Panc1 (cell line): ENCODE data around the gene NXPH2. TPM values are rescaled to one million over a fixed set of nuclear protein-coding genes. Genes with fewer than 3 reads are reported as not detected.

Experiments
- ATAC-seq: fragments of 200-7000 bp; cut with Tn5 transposase; 2 replicates; pipeline ENCODE4 v1.9.1; 2020; ENCODE audit warnings: mild to moderate bottlenecking, moderate library complexity
- BruUV-seq: library from RNA; stranded (reverse); fragments of 400-500 nt; replicated peaks from 2 replicates; lab custom pipeline; 2021; lab: Mats Ljungman, UMichigan
- CTCF ChIA-PET: fragments of 300-600 bp; sonication (Branson Sonifier 250); formaldehyde crosslinking; loops from one replicate; lab custom pipeline; 2022; ENCODE audit warnings: antibody characterized with exemption; lab: Charles Lee
- POLR2A ChIA-PET: fragments of 300-600 bp; sonication (Branson Sonifier 250); formaldehyde crosslinking; loops from one replicate; lab custom pipeline; 2022; ENCODE audit warnings: antibody characterized with exemption; lab: Charles Lee
- DNase-seq: peaks from one replicate; pipeline ENCODE4 v3.0.0-alpha.2; 2010; ENCODE audit warnings: low read depth, low spot score
- H3K27ac ChIP-seq: 2 replicates; pipeline ENCODE4 v1.5.1; 2011; ENCODE audit warnings: mild to moderate bottlenecking, low read length, inconsistent platforms
- H3K27me3 ChIP-seq: fragments of 200-500 bp; sonication (Bioruptor generic); 2 replicates; pipeline ENCODE4 v1.6.0; 2014; ENCODE audit warnings: low read length, inconsistent platforms; ENCODE audit not compliant: control insufficient read depth, insufficient read depth
- H3K36me3 ChIP-seq: fragments of 200-500 bp; sonication (Bioruptor generic); 2 replicates; pipeline ENCODE4 v1.5.1; 2014; ENCODE audit warnings: inconsistent platforms, mild to moderate bottlenecking, low read length, moderate library complexity; ENCODE audit not compliant: control insufficient read depth, insufficient read depth
- H3K4me1 ChIP-seq: 2 replicates; pipeline ENCODE4 v1.5.1; 2011; ENCODE audit warnings: inconsistent platforms, mild to moderate bottlenecking, low read length, moderate library complexity; ENCODE audit not compliant: control insufficient read depth, insufficient read depth
- H3K4me3 ChIP-seq, 2 experiments: 2 replicates each; pipeline ENCODE4 v1.5.1; 2011 to 2012; ENCODE audit warnings: low read depth in 2 of 2, low read length in 2 of 2, mild to moderate bottlenecking in 2 of 2, inconsistent platforms in 1 of 2, moderate library complexity in 1 of 2
- H3K9me3 ChIP-seq: fragments of 200-500 bp; sonication (Bioruptor generic); 2 replicates; pipeline ENCODE4 v1.5.1; 2014; ENCODE audit warnings: low read depth, mild to moderate bottlenecking, inconsistent platforms, low read length, moderate library complexity; ENCODE audit not compliant: control insufficient read depth, insufficient read depth
- POLR2AphosphoS5 ChIP-seq: IDR thresholded peaks from 2 replicates; pipeline ENCODE4 v1.6.1; 2012; ENCODE audit warnings: mild to moderate bottlenecking, low read depth, low read length, moderate library complexity
- SIN3A ChIP-seq: IDR thresholded peaks from 2 replicates; pipeline ENCODE4 v1.6.1; 2012; ENCODE audit warnings: low read depth, mild to moderate bottlenecking, low read length, moderate library complexity, borderline replicate concordance; ENCODE audit not compliant: insufficient read depth
- TCF7L2 ChIP-seq: IDR thresholded peaks from 2 replicates; pipeline ENCODE4 v1.6.1; 2011; ENCODE audit warnings: mild to moderate bottlenecking, low read depth, low read length, inconsistent platforms
- in situ Hi-C: cut with HindIII; loops from 2 replicates; pipeline ENCODE4 v1.10.0; 2016; ENCODE audit warnings: low sequenced_read_pairs, low pct_unique_long_range_greater_than_20kb
- intact Hi-C: fragments of 100-400 bp; cut with micrococcal nuclease; formaldehyde crosslinking; loops from one replicate; pipeline ENCODE4 v1.10.0; 2022; ENCODE audit not compliant: unreplicated experiment
- total RNA-seq: library from RNA; stranded (reverse); gene quantifications from one replicate; pipeline ENCODE4 v1.2.1, GENCODE V29; 2021; ENCODE audit not compliant: unreplicated experiment
- TF ChIP-seq, protein P1 (sequence below), 2 experiments: IDR thresholded peaks; 2 replicates each; pipeline ENCODE4 v1.6.1; 2011 to 2012; ENCODE audit warnings: low read depth in 2 of 2, control low read depth in 1 of 2, low read length in 1 of 2, mild to moderate bottlenecking in 1 of 2, moderate library complexity in 1 of 2; ENCODE audit not compliant: insufficient read depth in 1 of 2
- TF ChIP-seq, protein P2 (sequence below): fragments of 450-650 bp; IDR thresholded peaks from 2 replicates; pipeline ENCODE4 v1.5.1; 2017; ENCODE audit warnings: mild to moderate bottlenecking

The NXPH2 gene
- total RNA-seq, 1 experiment from 2014 or later, result 5.4 TPM

DNA sequence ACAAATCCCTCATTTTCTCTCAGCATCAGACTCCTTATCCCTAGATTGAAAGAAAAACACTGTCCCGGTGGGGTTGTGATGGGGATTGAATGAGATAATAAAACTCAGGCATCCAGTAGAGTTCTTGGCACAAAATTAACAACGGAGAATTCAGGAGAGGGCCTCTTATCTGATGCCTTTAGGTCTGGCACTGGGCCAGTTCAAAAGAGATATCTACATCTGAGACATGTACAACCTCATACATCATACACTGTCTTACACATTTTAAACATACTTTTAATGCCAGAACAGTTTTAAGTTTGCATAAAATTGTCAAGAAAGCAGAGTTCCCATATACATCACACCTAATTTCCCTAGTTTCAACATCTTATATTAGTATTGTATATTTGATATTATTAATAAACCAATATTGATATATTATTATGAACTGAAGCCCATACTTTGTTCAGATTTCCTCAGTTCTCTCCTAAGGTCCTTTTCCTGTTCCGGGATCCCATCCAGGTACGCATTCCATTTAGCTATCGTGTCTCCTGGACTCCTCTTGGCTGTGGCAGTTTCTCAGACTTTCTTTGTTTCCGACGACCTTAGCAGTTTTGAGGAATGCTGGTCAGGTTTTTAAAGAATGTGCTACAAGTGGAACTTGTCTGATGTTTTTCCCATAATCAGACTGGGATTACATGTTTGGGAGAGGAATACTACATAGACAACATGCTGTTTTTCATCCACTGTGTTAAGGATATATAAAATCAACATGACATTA, 27.8 kb downstream of the NXPH2 start:
- no peaks in the 10 kb centered on the region for H3K9me3 ChIP-seq
- ATAC-seq (peak; percentile 97), DNase-seq (peak; percentile 10)
- intact Hi-C loops (no loop called here), in situ Hi-C loops (no loop called here)
- no peak overlapping the region for H3K4me3 ChIP-seq
- H3K36me3 ChIP-seq, result no peaks in the 10 kb centered on the region
- TF ChIP-seq TCF7L2, result no peak
- TF ChIP-seq, protein P1, sequence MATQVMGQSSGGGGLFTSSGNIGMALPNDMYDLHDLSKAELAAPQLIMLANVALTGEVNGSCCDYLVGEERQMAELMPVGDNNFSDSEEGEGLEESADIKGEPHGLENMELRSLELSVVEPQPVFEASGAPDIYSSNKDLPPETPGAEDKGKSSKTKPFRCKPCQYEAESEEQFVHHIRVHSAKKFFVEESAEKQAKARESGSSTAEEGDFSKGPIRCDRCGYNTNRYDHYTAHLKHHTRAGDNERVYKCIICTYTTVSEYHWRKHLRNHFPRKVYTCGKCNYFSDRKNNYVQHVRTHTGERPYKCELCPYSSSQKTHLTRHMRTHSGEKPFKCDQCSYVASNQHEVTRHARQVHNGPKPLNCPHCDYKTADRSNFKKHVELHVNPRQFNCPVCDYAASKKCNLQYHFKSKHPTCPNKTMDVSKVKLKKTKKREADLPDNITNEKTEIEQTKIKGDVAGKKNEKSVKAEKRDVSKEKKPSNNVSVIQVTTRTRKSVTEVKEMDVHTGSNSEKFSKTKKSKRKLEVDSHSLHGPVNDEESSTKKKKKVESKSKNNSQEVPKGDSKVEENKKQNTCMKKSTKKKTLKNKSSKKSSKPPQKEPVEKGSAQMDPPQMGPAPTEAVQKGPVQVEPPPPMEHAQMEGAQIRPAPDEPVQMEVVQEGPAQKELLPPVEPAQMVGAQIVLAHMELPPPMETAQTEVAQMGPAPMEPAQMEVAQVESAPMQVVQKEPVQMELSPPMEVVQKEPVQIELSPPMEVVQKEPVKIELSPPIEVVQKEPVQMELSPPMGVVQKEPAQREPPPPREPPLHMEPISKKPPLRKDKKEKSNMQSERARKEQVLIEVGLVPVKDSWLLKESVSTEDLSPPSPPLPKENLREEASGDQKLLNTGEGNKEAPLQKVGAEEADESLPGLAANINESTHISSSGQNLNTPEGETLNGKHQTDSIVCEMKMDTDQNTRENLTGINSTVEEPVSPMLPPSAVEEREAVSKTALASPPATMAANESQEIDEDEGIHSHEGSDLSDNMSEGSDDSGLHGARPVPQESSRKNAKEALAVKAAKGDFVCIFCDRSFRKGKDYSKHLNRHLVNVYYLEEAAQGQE (IDR thresholded peaks at IDR 0.05; ENCODE audit: insufficient read depth in 1 of 2, low read depth in 2 of 2, low read length in 1 of 2), result no peak
- no peaks in the 10 kb centered on the region for H3K27me3 ChIP-seq
- peak overlapping the region; percentile 90 for H3K27ac ChIP-seq
- CTCF ChIA-PET, result no interaction called here
- POLR2A ChIA-PET, result no interaction called here
- peaks cover 17% of the 10 kb centered on the region for H3K4me1 ChIP-seq
- BruUV-seq, result no TSS peak

DNA sequence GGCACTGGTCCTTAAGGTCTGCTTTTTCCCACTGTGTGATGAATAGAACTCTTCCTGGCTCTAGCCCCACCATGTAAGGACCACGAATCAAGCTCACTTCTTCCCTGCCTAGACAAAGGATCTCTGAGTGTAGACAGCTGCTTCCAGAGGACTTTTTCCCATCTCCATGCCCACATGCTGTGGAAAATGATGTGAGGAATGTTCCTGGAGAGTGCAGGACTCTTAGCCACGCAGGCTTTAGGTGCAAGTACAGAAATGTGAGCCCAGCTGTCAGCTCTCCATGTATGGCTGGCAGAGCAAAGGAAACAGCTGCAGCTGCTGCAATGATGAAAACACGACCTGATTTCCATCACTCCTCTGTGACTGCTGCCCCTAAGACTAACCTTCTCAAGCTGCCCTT, 35.5 kb downstream of the NXPH2 start:
- no peak overlapping the region for H3K4me3 ChIP-seq
- H3K9me3 ChIP-seq, result no peaks in the 10 kb centered on the region
- DNase-seq, result no peak
- H3K4me1 ChIP-seq, result peaks cover 2% of the 10 kb centered on the region; the same call in 1 of the 2 replicates
- no peak overlapping the region for H3K27ac ChIP-seq
- in situ Hi-C loops, result no loop called here
- no TSS peak for BruUV-seq
- POLR2A ChIA-PET, result interaction anchor here (0.6 kb wide), 1 partner anchor 1020 kb away, joined by 3 read pairs; no protein-coding TSS in a partner anchor
- ATAC-seq, result no peak
- intact Hi-C loops, result no loop called here
- CTCF ChIA-PET, result no interaction called here
- H3K27me3 ChIP-seq, result no peaks in the 10 kb centered on the region
- TF ChIP-seq TCF7L2, result no peak
- TF ChIP-seq, protein P1 (IDR thresholded peaks at IDR 0.05; ENCODE audit: insufficient read depth in 1 of 2, low read depth in 2 of 2, low read length in 1 of 2), result no peak
- no peak for TF ChIP-seq SIN3A
- no peak for TF ChIP-seq POLR2AphosphoS5
- TF ChIP-seq, protein P2, sequence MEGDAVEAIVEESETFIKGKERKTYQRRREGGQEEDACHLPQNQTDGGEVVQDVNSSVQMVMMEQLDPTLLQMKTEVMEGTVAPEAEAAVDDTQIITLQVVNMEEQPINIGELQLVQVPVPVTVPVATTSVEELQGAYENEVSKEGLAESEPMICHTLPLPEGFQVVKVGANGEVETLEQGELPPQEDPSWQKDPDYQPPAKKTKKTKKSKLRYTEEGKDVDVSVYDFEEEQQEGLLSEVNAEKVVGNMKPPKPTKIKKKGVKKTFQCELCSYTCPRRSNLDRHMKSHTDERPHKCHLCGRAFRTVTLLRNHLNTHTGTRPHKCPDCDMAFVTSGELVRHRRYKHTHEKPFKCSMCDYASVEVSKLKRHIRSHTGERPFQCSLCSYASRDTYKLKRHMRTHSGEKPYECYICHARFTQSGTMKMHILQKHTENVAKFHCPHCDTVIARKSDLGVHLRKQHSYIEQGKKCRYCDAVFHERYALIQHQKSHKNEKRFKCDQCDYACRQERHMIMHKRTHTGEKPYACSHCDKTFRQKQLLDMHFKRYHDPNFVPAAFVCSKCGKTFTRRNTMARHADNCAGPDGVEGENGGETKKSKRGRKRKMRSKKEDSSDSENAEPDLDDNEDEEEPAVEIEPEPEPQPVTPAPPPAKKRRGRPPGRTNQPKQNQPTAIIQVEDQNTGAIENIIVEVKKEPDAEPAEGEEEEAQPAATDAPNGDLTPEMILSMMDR, result no peak
- H3K36me3 ChIP-seq, result no peaks in the 10 kb centered on the region
